ENCODE data around the gene FKTN.

FKTN gene

GRCh38 chr9:105632807-105633206 lies 74.9 kb downstream of the FKTN start:
- DNase-seq (ENCODE audit: low read depth), result no peak

DNA sequence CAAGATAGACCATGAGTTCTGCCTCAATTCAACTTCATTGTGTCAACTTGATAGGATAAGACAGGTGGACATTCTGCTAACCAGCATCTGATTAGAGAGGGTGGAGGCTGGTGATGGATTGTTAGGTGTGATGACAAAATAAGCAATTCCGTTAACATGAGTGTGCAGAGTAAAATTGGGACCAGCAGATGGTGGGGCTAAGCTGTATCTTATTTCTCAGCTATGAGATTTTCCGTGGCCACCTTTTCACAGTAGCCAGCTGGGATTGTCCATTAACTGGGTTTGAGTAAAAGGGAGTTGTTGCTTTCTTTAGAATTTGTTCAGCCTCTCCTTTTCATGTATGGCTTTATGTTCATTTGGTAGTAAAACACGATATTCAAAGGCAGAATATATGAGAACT lies 75.5 kb downstream of the FKTN start:
- no peak for DNase-seq (ENCODE audit: low read depth)

- no peak for DNase-seq (ENCODE audit: low read depth)
Observed at GRCh38 chr9:105636331-105636730, 78.4 kb downstream of the FKTN start.

DNA sequence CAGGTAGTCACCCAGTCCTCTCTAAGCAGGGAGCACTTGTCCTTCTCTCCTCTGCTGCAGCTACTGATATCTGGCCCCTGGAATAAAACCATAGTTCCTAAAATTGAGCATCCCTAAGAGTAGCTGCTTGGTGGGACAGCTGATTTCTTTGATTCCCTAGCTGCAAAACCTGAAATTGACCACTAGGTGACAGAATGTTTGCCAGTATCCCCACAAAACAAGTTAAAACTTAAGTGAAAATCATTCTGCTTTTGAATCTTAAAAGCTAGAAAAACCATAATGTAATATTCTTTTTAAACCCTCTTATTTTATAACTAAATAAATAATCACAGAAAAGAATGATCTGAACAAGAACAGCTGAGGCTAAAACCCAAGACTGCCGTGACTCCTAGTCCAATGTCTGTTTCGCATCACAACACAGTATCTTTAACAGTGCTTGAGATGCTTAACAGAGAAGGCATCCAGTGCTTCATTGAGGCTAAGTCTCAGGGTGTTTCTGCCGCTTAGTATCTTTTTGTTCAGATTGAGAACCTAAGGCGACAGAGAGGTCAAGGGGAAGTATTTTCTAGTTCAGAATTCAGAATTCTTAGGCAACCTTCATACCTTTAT lies 80.0 kb downstream of the FKTN start:
- DNase-seq (ENCODE audit: low read depth), result no peak

DNA sequence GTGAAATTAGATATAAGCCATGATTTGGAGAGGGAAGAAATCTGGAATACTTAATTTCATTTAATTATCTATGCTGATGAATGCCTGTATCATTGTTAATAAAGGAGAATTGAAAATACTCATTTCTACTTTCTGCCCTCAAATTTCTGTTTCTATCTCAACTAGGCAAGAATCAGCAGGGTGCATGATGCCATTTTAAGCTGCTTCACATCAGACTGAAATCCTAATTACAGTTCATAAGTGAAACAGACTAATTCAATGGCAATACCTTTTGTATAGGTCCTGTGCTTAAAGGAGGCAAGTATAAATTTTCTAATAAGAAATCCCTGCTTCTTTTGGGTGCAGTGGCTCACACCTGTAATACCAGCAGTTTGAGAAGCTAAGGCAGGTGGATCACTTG lies 82.0 kb downstream of the FKTN start:
- DNase-seq (ENCODE audit: low read depth), result no peak

- no peak for DNase-seq (ENCODE audit: low read depth)
Observed at GRCh38 chr9:105643795-105644194, 85.9 kb downstream of the FKTN start.

- no peak for DNase-seq (ENCODE audit: low read depth)
Observed at GRCh38 chr9:105646879-105647594, 89.1 kb downstream of the FKTN start.

- DNase-seq (ENCODE audit: low read depth), result no peak
Observed at GRCh38 chr9:105647595-105648349, 89.8 kb downstream of the FKTN start.

DNA sequence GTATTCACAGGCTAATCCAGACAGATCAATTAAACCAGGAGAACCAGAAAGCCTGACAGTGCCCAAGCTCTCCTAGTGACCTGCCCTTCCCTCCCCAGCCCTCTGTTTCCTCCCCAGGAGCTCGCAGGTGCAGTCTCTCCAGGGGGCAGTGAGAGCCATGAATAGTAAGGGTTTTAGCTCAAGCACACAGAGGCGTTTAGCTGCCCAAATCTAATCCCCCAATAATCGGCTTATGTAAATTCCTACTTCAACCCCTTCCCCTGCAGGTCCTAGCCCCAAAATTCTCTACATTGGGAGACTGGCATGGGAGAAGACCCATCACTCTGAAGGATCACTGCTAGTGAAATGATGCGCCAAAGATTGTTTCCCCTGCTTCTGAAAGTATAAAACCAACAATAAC lies 93.9 kb downstream of the FKTN start:
- DNase-seq (ENCODE audit: low read depth), result no peak

GRCh38 chr9:105656131-105656921 lies 98.4 kb downstream of the FKTN start:
- DNase-seq (ENCODE audit: low read depth), result no peak

GRCh38 chr9:105658351-105658750 lies 100.4 kb downstream of the FKTN start:
- no peak for DNase-seq (ENCODE audit: low read depth)

DNA sequence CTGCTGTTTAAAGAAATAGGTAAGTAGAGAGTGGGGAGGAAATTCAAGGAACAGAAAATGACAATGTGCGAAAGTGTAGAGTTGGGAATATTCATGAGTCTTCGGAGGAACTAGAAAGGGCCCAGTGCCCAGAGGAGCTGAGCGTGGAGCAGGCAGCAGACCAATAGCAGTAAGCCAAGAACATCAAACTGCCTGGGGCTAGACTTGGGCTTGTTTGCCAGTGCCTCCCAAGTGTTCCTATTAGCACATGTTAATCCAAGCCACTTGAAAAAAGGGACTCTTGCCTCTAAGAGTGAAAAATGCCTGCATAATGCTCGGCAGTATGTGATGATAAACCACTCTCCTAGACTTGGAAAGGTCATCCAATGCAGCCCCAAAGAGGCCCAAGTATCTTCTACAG lies 103.1 kb downstream of the FKTN start:
- no peak for DNase-seq (ENCODE audit: low read depth)

- no peak for DNase-seq (ENCODE audit: low read depth)
Observed at GRCh38 chr9:105662184-105663104, 104.5 kb downstream of the FKTN start, which contains the start of gene TAL2. Gene TAL2 (plus strand): TSS chr9:105662457. CDS start chr9:105662497, 40 bp downstream.

DNA sequence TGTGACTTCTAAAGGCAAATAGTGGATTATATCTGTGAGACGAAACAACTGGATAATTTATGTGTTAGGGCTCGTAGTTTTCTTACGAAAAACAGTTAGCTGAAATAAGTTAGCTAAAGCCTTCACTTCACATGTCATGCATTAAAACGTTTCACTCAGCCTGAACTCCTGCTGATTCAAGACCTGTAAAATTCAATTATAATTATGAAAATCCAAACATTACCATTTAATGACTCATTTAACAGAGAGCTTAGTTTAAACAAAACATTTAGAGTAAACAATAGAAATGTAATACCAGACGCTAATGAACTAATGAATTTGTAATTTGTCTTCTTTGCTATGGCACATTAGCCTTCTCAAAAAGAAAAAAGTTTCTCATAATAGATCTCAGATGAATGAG lies 106.0 kb downstream of the FKTN start:
- DNase-seq (ENCODE audit: low read depth), result no peak

- DNase-seq (ENCODE audit: low read depth), result no peak
Observed at GRCh38 chr9:105667867-105668266, 109.9 kb downstream of the FKTN start.

- no peak for DNase-seq (ENCODE audit: low read depth)
Observed at GRCh38 chr9:105670315-105670714, 112.4 kb downstream of the FKTN start.

- DNase-seq (ENCODE audit: low read depth), result no peak
Observed at GRCh38 chr9:105670775-105671174, 112.8 kb downstream of the FKTN start.

- no peak for DNase-seq (ENCODE audit: low read depth)
Observed at GRCh38 chr9:105672711-105673234, 114.8 kb downstream of the FKTN start.

DNA sequence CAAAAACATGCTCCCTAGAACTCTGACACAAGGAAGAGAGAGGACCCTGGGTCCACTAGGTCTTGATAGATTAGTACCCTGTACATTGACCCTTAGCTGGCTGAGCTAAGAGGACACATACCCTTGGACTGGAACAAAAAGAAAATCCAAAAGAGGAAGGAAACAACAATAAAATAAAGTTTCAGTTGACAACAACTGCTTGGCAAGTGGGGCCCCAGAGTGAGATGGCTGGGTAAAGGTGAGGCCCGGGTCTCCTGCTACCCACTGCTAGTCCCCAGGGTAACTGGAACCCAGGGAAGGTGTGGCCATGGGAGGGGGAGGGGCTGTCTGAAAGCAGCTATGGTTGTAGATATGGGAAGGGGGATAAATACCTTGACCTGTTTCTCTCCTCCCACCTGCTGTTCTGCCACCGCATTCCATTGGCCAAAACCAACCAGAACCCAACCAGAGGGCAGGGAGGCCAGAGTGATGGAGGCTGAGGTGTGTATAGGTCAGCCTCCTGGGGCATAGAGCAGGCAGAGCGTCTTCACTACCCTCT lies 116.0 kb downstream of the FKTN start:
- no peak for DNase-seq (ENCODE audit: low read depth)

GRCh38 chr9:105676351-105676923 lies 118.5 kb downstream of the FKTN start:
- no peak for DNase-seq (ENCODE audit: low read depth)

Measured in activated T-helper 1 cell treated with Interleukin-2 at 50 U/mL for 16 hours (primary cell).